Measurements from ENCODE around the gene GNA15.

Gene GNA15

DNA sequence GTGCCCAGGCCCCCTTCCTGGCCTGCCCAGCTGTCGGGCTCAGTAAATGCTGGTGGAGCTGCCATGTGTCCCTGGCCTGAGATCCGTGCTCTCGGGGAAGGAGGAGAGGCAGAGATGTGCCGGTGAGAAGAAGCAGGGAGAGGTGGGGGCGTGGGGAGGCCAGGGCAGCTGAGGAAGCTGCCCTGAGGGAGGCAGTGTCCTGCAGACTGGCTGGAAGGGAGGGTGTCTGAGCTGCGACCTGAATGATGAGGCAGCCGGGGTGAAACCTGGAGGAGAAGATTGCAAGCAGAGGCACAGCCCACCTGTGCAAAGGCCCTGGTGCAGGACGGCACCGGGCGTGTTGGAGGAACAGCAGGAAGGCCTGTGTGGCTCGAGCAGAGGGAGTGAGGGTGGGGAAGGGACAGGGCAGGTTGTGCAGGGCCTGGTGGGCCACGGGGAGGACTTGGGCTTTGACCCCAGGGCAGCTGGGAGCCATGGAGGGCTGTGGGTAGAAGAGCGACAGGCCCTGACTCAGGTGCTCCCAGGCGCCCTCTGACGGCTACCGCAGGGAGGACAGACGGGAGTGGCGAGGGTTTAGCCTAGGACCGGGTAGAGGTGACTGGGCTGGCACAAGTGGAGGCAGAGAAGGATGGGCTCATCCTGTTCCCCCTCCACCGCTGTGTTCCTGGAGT is 74.6 kb downstream of the GNA15 start:
- peak; percentile 86 for DNase-seq (ENCODE audit: extremely low spot score)
- CTCF ChIA-PET: interaction anchor here (0.7 to 1.9 kb wide), 9 partner anchors 9 to 235 kb away, joined by 3 to 4 read pairs (median 3); no protein-coding TSS in a partner anchor
- peak; percentile 83 for TF ChIP-seq CTCF (IDR thresholded peaks at IDR 0.05; ENCODE audit: control extremely low read depth, extremely low read depth, low read depth, missing control alignments)
- POLR2A ChIA-PET: no interaction called here

GRCh38 chr19:3211191-3211590 is 75.4 kb downstream of the GNA15 start:
- ChIA-PET POLR2A (interaction anchor here (0.6 kb wide), 1 partner anchor 529 kb away, joined by 6 read pairs; no protein-coding TSS in a partner anchor), CTCF (interaction anchor here (0.9 to 1.9 kb wide), 7 partner anchors 8 to 236 kb away, joined by 3 to 4 read pairs (median 3); no protein-coding TSS in a partner anchor)
- no peak for TF ChIP-seq CTCF (IDR thresholded peaks at IDR 0.05; ENCODE audit: control extremely low read depth, extremely low read depth, low read depth, missing control alignments)
- no peak for DNase-seq (ENCODE audit: extremely low spot score)

- ChIA-PET POLR2A (no interaction called here), CTCF (interaction anchor here (0.7 kb wide), 1 partner anchor 16 kb away, joined by 4 read pairs; no protein-coding TSS in a partner anchor)
- no peak for DNase-seq (ENCODE audit: extremely low spot score)
- no peak for TF ChIP-seq CTCF (IDR thresholded peaks at IDR 0.05; ENCODE audit: control extremely low read depth, extremely low read depth, low read depth, missing control alignments)
Observed at GRCh38 chr19:3213159-3213558, 77.3 kb downstream of the GNA15 start.

Data from GM10248 (cell line).